Measurements from ENCODE around the gene LY9. TPM values are rescaled to one million over a fixed set of nuclear protein-coding genes. Genes with fewer than 3 reads are reported as not detected.
A peak's percentile ranks its signal among the peaks of the same experiment; 100 is the strongest.

Gene LY9
- total RNA-seq, 1 donor from 2014 or later = not detected

- H3K36me3 Mint-ChIP-seq (ENCODE audit: unreplicated experiment) = no peaks in the 10 kb centered on the region
- H3K27ac Mint-ChIP-seq (ENCODE audit: unreplicated experiment) = no peak overlapping the region
- TF ChIP-seq CTCF (IDR thresholded peaks at IDR 0.05) = no peak
- no peaks in the 10 kb centered on the region for H3K4me1 Mint-ChIP-seq (ENCODE audit: unreplicated experiment)
- DNase-seq (ENCODE audit: extremely low spot score, unreplicated experiment) = no peak
- no peaks in the 10 kb centered on the region for H3K9me3 Mint-ChIP-seq (ENCODE audit: unreplicated experiment)
- no peak overlapping the region for H3K4me3 Mint-ChIP-seq (ENCODE audit: unreplicated experiment)
- no peaks in the 10 kb centered on the region for H3K27me3 Mint-ChIP-seq (ENCODE audit: unreplicated experiment)
Measured at GRCh38 chr1:160755911-160756848, 39.8 kb upstream of the LY9 start.

- no peak overlapping the region for H3K27ac Mint-ChIP-seq (ENCODE audit: unreplicated experiment)
- no peaks in the 10 kb centered on the region for H3K27me3 Mint-ChIP-seq (ENCODE audit: unreplicated experiment)
- H3K36me3 Mint-ChIP-seq (ENCODE audit: unreplicated experiment) = no peaks in the 10 kb centered on the region
- H3K9me3 Mint-ChIP-seq (ENCODE audit: unreplicated experiment) = no peaks in the 10 kb centered on the region
- no peaks in the 10 kb centered on the region for H3K4me1 Mint-ChIP-seq (ENCODE audit: unreplicated experiment)
- TF ChIP-seq CTCF (IDR thresholded peaks at IDR 0.05) = no peak
- H3K4me3 Mint-ChIP-seq (ENCODE audit: unreplicated experiment) = no peak overlapping the region
- DNase-seq (ENCODE audit: extremely low spot score, unreplicated experiment) = no peak
Measured at GRCh38 chr1:160756849-160757201, 39.1 kb upstream of the LY9 start.

- no peak for TF ChIP-seq CTCF (IDR thresholded peaks at IDR 0.05)
- H3K4me3 Mint-ChIP-seq (ENCODE audit: unreplicated experiment) = no peak overlapping the region
- H3K9me3 Mint-ChIP-seq (ENCODE audit: unreplicated experiment) = no peaks in the 10 kb centered on the region
- H3K4me1 Mint-ChIP-seq (ENCODE audit: unreplicated experiment) = no peaks in the 10 kb centered on the region
- H3K27me3 Mint-ChIP-seq (ENCODE audit: unreplicated experiment) = no peaks in the 10 kb centered on the region
- no peak overlapping the region for H3K27ac Mint-ChIP-seq (ENCODE audit: unreplicated experiment)
- no peak for DNase-seq (ENCODE audit: extremely low spot score, unreplicated experiment)
- H3K36me3 Mint-ChIP-seq (ENCODE audit: unreplicated experiment) = no peaks in the 10 kb centered on the region
Measured at GRCh38 chr1:160758521-160758920, 37.5 kb upstream of the LY9 start.

- Mint-ChIP-seq H3K4me1 (ENCODE audit: unreplicated experiment) (no peaks in the 10 kb centered on the region), H3K4me3 (ENCODE audit: unreplicated experiment) (no peak overlapping the region), H3K36me3 (ENCODE audit: unreplicated experiment) (no peaks in the 10 kb centered on the region), H3K27me3 (ENCODE audit: unreplicated experiment) (no peaks in the 10 kb centered on the region), H3K27ac (ENCODE audit: unreplicated experiment) (no peak overlapping the region), H3K9me3 (ENCODE audit: unreplicated experiment) (no peaks in the 10 kb centered on the region)
- no peak for TF ChIP-seq CTCF (IDR thresholded peaks at IDR 0.05)
- DNase-seq (ENCODE audit: extremely low spot score, unreplicated experiment) = peak; percentile 13
Measured at GRCh38 chr1:160759740-160760139, 36.2 kb upstream of the LY9 start.

GRCh38 chr1:160761046-160761445 is 34.9 kb upstream of the LY9 start:
- DNase-seq (ENCODE audit: extremely low spot score, unreplicated experiment) = peak; percentile 42
- Mint-ChIP-seq H3K36me3 (ENCODE audit: unreplicated experiment) (no peaks in the 10 kb centered on the region), H3K4me3 (ENCODE audit: unreplicated experiment) (no peak overlapping the region), H3K27me3 (ENCODE audit: unreplicated experiment) (no peaks in the 10 kb centered on the region), H3K4me1 (ENCODE audit: unreplicated experiment) (no peaks in the 10 kb centered on the region), H3K27ac (ENCODE audit: unreplicated experiment) (no peak overlapping the region), H3K9me3 (ENCODE audit: unreplicated experiment) (peaks cover 3% of the 10 kb centered on the region)
- no peak for TF ChIP-seq CTCF (IDR thresholded peaks at IDR 0.05)
